Peyer's patch (tissue), 4 donors: ENCODE measurements around the gene ZC3H7B.

Source experiments
- CTCF ChIP-seq, 6 experiments: fragments of 450-650 bp in 4 of 6; fragments of 200-600 bp in 2 of 6; sonication (generic) in 1 of 6; IDR thresholded peaks; one replicate each; pipeline ENCODE4 v1.5.1; 2017 to 2019; ENCODE audit warnings: antibody characterized with exemption in 6 of 6, mild to moderate bottlenecking in 3 of 6, moderate library complexity in 1 of 6
- POLR2A ChIP-seq, 2 donors: fragments of 450-650 bp; IDR thresholded peaks; one replicate each; pipeline ENCODE4 v1.5.1; 2017; ENCODE audit warnings: antibody characterized with exemption in 2 of 2, mild to moderate bottlenecking in 2 of 2, moderate library complexity in 2 of 2

DNA sequence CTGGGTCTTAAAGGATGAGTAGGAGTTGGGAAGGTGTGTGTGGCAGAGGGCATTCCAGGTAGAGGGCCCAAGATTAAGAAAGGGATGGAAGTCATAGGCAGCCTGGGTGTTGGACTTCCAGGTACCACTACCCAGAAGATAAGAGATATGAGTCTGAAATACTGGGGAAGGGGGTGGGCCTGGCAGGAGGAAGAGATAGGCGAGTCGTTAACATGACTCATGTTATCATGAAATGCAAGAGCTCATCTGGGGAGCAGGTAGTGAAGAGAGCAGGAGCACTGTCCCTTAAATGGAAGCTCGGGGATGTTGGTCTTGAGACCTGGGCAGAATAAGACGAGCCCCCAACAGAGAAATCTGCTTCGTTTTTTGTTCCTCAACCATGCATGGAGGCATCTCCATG, 10.2 kb downstream of the ZC3H7B start:
- TF ChIP-seq CTCF (IDR thresholded peaks at IDR 0.05) (no peak), POLR2A (IDR thresholded peaks at IDR 0.05) (no peak)
